ENCODE measurements around the gene DPY19L3.
A peak's percentile ranks its signal among the peaks of the same experiment; 100 is the strongest.
"Not testable (repeated sequence)": the region's sequence is repeated elsewhere in the genome, so short reads cannot be mapped to it uniquely, and the experiment has no call there.

Gene DPY19L3

GRCh38 chr19:32418155-32418554 is 12.6 kb downstream of the DPY19L3 start:
- Histone ChIP-seq H2BK12ac (ENCODE audit: low read length) (no peak overlapping the region), H3K9me3 (ENCODE audit: insufficient read depth, low read depth, low read length) (no peaks in the 10 kb centered on the region), H3K4me1 (ENCODE audit: control insufficient read depth in 1 of 2, insufficient read depth in 2 of 2, low read length in 2 of 2) (peaks cover 0 to 1% of the 10 kb centered on the region in 2 experiments), H3K23ac (ENCODE audit: low read length) (no peak overlapping the region), H3K9ac (ENCODE audit: low read length) (no peak overlapping the region), H2AK5ac (ENCODE audit: low read length) (no peak overlapping the region), H3K79me2 (ENCODE audit: control insufficient read depth, insufficient read depth, low read length, poor library complexity) (no peaks in the 10 kb centered on the region), H3K4ac (ENCODE audit: low read depth, low read length) (no peak overlapping the region), H3K36me3 (ENCODE audit: control insufficient read depth in 1 of 2, insufficient read depth in 2 of 2, low read length in 2 of 2) (peaks cover 9 to 20% of the 10 kb centered on the region in 2 experiments), H4K91ac (ENCODE audit: low read depth, low read length) (no peak overlapping the region), H3K4me2 (ENCODE audit: low read length) (no peak overlapping the region), H4K8ac (ENCODE audit: low read depth, low read length) (no peak overlapping the region), H2BK120ac (ENCODE audit: insufficient read depth, low read length, poor library complexity) (no peak overlapping the region), H3K4me3 (ENCODE audit: low read depth, low read length) (no peak overlapping the region), H3K27me3 (ENCODE audit: insufficient read depth, low read length) (no peaks in the 10 kb centered on the region), H3K18ac (ENCODE audit: low read length) (no peak overlapping the region), H3K27ac (ENCODE audit: low read depth, low read length) (no peak overlapping the region), H2BK5ac (ENCODE audit: low read depth, low read length, poor library complexity) (no peak overlapping the region), H3K79me1 (ENCODE audit: low read length) (no peaks in the 10 kb centered on the region), H4K12ac (ENCODE audit: low read depth, low read length) (no peak overlapping the region), H3K14ac (ENCODE audit: low read length) (no peak overlapping the region), H2AFZ (ENCODE audit: insufficient read depth, low read length, poor library complexity) (no peak overlapping the region)
- DNase-seq, result no peak
- no CpG with 5 or more reads among the region's 3 CpGs for WGBS (ENCODE audit: extremely low coverage, insufficient coverage, insufficient read length)

- Histone ChIP-seq H2AFZ (ENCODE audit: insufficient read depth, low read length, poor library complexity) (no peak overlapping the region), H3K79me1 (ENCODE audit: low read length) (no peaks in the 10 kb centered on the region), H2BK5ac (ENCODE audit: low read depth, low read length, poor library complexity) (no peak overlapping the region), H2BK120ac (ENCODE audit: insufficient read depth, low read length, poor library complexity) (no peak overlapping the region), H3K4me2 (ENCODE audit: low read length) (no peak overlapping the region), H3K9me3 (ENCODE audit: insufficient read depth, low read depth, low read length) (peaks cover 3% of the 10 kb centered on the region), H4K12ac (ENCODE audit: low read depth, low read length) (no peak overlapping the region), H3K4me1 (ENCODE audit: control insufficient read depth in 1 of 2, insufficient read depth in 2 of 2, low read length in 2 of 2) (peaks cover 0 to 1% of the 10 kb centered on the region in 2 experiments), H2AK5ac (ENCODE audit: low read length) (no peak overlapping the region), H3K18ac (ENCODE audit: low read length) (no peak overlapping the region), H3K9ac (ENCODE audit: low read length) (no peak overlapping the region), H3K27ac (ENCODE audit: low read depth, low read length) (no peak overlapping the region), H3K14ac (ENCODE audit: low read length) (no peak overlapping the region), H2BK12ac (ENCODE audit: low read length) (no peak overlapping the region), H3K36me3 (ENCODE audit: control insufficient read depth in 1 of 2, insufficient read depth in 2 of 2, low read length in 2 of 2) (peaks cover 4 to 6% of the 10 kb centered on the region in 2 experiments), H3K27me3 (ENCODE audit: insufficient read depth, low read length) (no peaks in the 10 kb centered on the region), H3K4ac (ENCODE audit: low read depth, low read length) (no peak overlapping the region), H4K91ac (ENCODE audit: low read depth, low read length) (no peak overlapping the region), H4K8ac (ENCODE audit: low read depth, low read length) (no peak overlapping the region), H3K79me2 (ENCODE audit: control insufficient read depth, insufficient read depth, low read length, poor library complexity) (no peaks in the 10 kb centered on the region), H3K23ac (ENCODE audit: low read length) (no peak overlapping the region), H3K4me3 (ENCODE audit: low read depth, low read length) (no peak overlapping the region)
- no CpG with 5 or more reads among the region's 7 CpGs for WGBS (ENCODE audit: extremely low coverage, insufficient coverage, insufficient read length)
- peak; percentile 40 to 72 for DNase-seq
Measured at GRCh38 chr19:32421589-32422361, 16.2 kb downstream of the DPY19L3 start.

GRCh38 chr19:32422435-32422834 is 16.9 kb downstream of the DPY19L3 start:
- H4K12ac ChIP-seq (ENCODE audit: low read depth, low read length), result no peak overlapping the region
- no peak overlapping the region for H4K91ac ChIP-seq (ENCODE audit: low read depth, low read length)
- peaks cover 3% of the 10 kb centered on the region for H3K9me3 ChIP-seq (ENCODE audit: insufficient read depth, low read depth, low read length)
- H2AK5ac ChIP-seq (ENCODE audit: low read length), result no peak overlapping the region
- H2BK12ac ChIP-seq (ENCODE audit: low read length), result no peak overlapping the region
- no peaks in the 10 kb centered on the region for H3K79me1 ChIP-seq (ENCODE audit: low read length)
- no peaks in the 10 kb centered on the region for H3K79me2 ChIP-seq (ENCODE audit: control insufficient read depth, insufficient read depth, low read length, poor library complexity)
- peaks cover 0 to under 1% of the 10 kb centered on the region in 2 experiments for H3K4me1 ChIP-seq (ENCODE audit: control insufficient read depth in 1 of 2, insufficient read depth in 2 of 2, low read length in 2 of 2)
- no peak overlapping the region for H3K18ac ChIP-seq (ENCODE audit: low read length)
- no peak overlapping the region for H3K27ac ChIP-seq (ENCODE audit: low read depth, low read length)
- H3K4me2 ChIP-seq (ENCODE audit: low read length), result no peak overlapping the region
- H3K4ac ChIP-seq (ENCODE audit: low read depth, low read length), result no peak overlapping the region
- H3K14ac ChIP-seq (ENCODE audit: low read length), result no peak overlapping the region
- no peak overlapping the region for H3K4me3 ChIP-seq (ENCODE audit: low read depth, low read length)
- H3K36me3 ChIP-seq (ENCODE audit: control insufficient read depth in 1 of 2, insufficient read depth in 2 of 2, low read length in 2 of 2), result peaks cover 4 to 9% of the 10 kb centered on the region in 2 experiments
- no peaks in the 10 kb centered on the region for H3K27me3 ChIP-seq (ENCODE audit: insufficient read depth, low read length)
- no peak overlapping the region for H3K23ac ChIP-seq (ENCODE audit: low read length)
- no peak overlapping the region for H2BK5ac ChIP-seq (ENCODE audit: low read depth, low read length, poor library complexity)
- no CpG with 5 or more reads among the region's 3 CpGs for WGBS (ENCODE audit: extremely low coverage, insufficient coverage, insufficient read length)
- no peak for DNase-seq
- no peak overlapping the region for H3K9ac ChIP-seq (ENCODE audit: low read length)
- no peak overlapping the region for H2BK120ac ChIP-seq (ENCODE audit: insufficient read depth, low read length, poor library complexity)
- H2AFZ ChIP-seq (ENCODE audit: insufficient read depth, low read length, poor library complexity), result no peak overlapping the region
- H4K8ac ChIP-seq (ENCODE audit: low read depth, low read length), result no peak overlapping the region

- not testable (repeated sequence) for H3K9me3 ChIP-seq (ENCODE audit: insufficient read depth, low read depth, low read length); H2AK5ac ChIP-seq (ENCODE audit: low read length); H3K79me2 ChIP-seq (ENCODE audit: control insufficient read depth, insufficient read depth, low read length, poor library complexity); DNase-seq; H2BK120ac ChIP-seq (ENCODE audit: insufficient read depth, low read length, poor library complexity); H2BK12ac ChIP-seq (ENCODE audit: low read length); H3K36me3 ChIP-seq (ENCODE audit: control insufficient read depth in 1 of 2, insufficient read depth in 2 of 2, low read length in 2 of 2); H3K27ac ChIP-seq (ENCODE audit: low read depth, low read length); H3K4ac ChIP-seq (ENCODE audit: low read depth, low read length); H3K9ac ChIP-seq (ENCODE audit: low read length); H3K14ac ChIP-seq (ENCODE audit: low read length); H3K4me3 ChIP-seq (ENCODE audit: low read depth, low read length); H2BK5ac ChIP-seq (ENCODE audit: low read depth, low read length, poor library complexity); H3K4me1 ChIP-seq (ENCODE audit: control insufficient read depth in 1 of 2, insufficient read depth in 2 of 2, low read length in 2 of 2); H3K79me1 ChIP-seq (ENCODE audit: low read length); H3K27me3 ChIP-seq (ENCODE audit: insufficient read depth, low read length); H2AFZ ChIP-seq (ENCODE audit: insufficient read depth, low read length, poor library complexity); H3K4me2 ChIP-seq (ENCODE audit: low read length); H3K18ac ChIP-seq (ENCODE audit: low read length); H4K91ac ChIP-seq (ENCODE audit: low read depth, low read length); H4K8ac ChIP-seq (ENCODE audit: low read depth, low read length); H4K12ac ChIP-seq (ENCODE audit: low read depth, low read length); H3K23ac ChIP-seq (ENCODE audit: low read length)
- WGBS (ENCODE audit: extremely low coverage, insufficient coverage, insufficient read length), result no CpG with 5 or more reads among the region's 3 CpGs
Measured at GRCh38 chr19:32423944-32424343, 18.4 kb downstream of the DPY19L3 start.

All from trophoblast cell (in vitro differentiated cells and primary cell).